H9 (cell line): ENCODE results near the gene RAP1GAP. TPM values are rescaled to one million over a fixed set of nuclear protein-coding genes. Genes with fewer than 3 reads are reported as not detected.

Source experiments
- DNase-seq: peaks from one replicate; pipeline ENCODE4 v3.0.0-alpha.2; 2017
- H2AFZ ChIP-seq: one replicate; pipeline ENCODE4 v1.6.1; 2013; ENCODE audit warnings: mild to moderate bottlenecking, low read length, control low read depth, moderate library complexity
- H2AK5ac ChIP-seq: 2 replicates; pipeline ENCODE4 v1.6.1; 2013; ENCODE audit warnings: low read length, control low read depth, mixed read lengths; ENCODE audit not compliant: insufficient read length
- H2BK120ac ChIP-seq: one replicate; pipeline ENCODE4 v1.6.1; 2013; ENCODE audit warnings: low read depth, mild to moderate bottlenecking, low read length, control low read depth, inconsistent platforms; ENCODE audit not compliant: poor library complexity, severe bottlenecking
- H2BK12ac ChIP-seq: 2 replicates; pipeline ENCODE4 v1.6.1; 2013; ENCODE audit warnings: low read length, control low read depth, mixed read lengths, low read depth; ENCODE audit not compliant: insufficient read length
- H2BK15ac ChIP-seq: 2 replicates; pipeline ENCODE4 v1.6.1; 2013; ENCODE audit warnings: low read depth, low read length, control low read depth
- H2BK20ac ChIP-seq: one replicate; pipeline ENCODE4 v1.6.1; 2013; ENCODE audit warnings: low read depth, mild to moderate bottlenecking, low read length, control low read depth, inconsistent platforms; ENCODE audit not compliant: poor library complexity, severe bottlenecking
- H2BK5ac ChIP-seq: 2 replicates; pipeline ENCODE4 v1.6.1; 2013; ENCODE audit warnings: low read length, control low read depth, mixed read lengths; ENCODE audit not compliant: insufficient read length
- H3K14ac ChIP-seq: 2 replicates; pipeline ENCODE4 v1.6.1; 2013; ENCODE audit warnings: low read length, control low read depth; ENCODE audit not compliant: insufficient read depth
- H3K18ac ChIP-seq: 2 replicates; pipeline ENCODE4 v1.6.1; 2013; ENCODE audit warnings: low read depth, mild to moderate bottlenecking, mixed read lengths, low read length, control low read depth; ENCODE audit not compliant: insufficient read length
- H3K23ac ChIP-seq: 2 replicates; pipeline ENCODE4 v1.6.1; 2013; ENCODE audit warnings: low read length, control low read depth, mixed read lengths, low read depth; ENCODE audit not compliant: insufficient read length
- H3K23me2 ChIP-seq: 2 replicates; pipeline ENCODE4 v1.6.1; 2013; ENCODE audit warnings: low read depth, mild to moderate bottlenecking, mixed read lengths, low read length, control low read depth; ENCODE audit not compliant: insufficient read length, poor library complexity, severe bottlenecking
- H3K27ac ChIP-seq: 2 replicates; pipeline ENCODE4 v1.5.1; 2013; ENCODE audit warnings: low read length, control low read depth, mixed read lengths, low read depth; ENCODE audit not compliant: insufficient read length
- H3K27me3 ChIP-seq: 2 replicates; pipeline ENCODE4 v1.6.1; 2013; ENCODE audit warnings: low read length, control low read depth, inconsistent platforms; ENCODE audit not compliant: insufficient read depth
- H3K4ac ChIP-seq: 2 replicates; pipeline ENCODE4 v1.6.1; 2013; ENCODE audit warnings: low read depth, mild to moderate bottlenecking, control low read depth, inconsistent platforms, low read length, moderate library complexity
- H3K4me1 ChIP-seq: 2 replicates; pipeline ENCODE4 v1.6.1; 2013; ENCODE audit warnings: low read length, control low read depth, inconsistent platforms; ENCODE audit not compliant: insufficient read depth
- H3K4me2 ChIP-seq: 2 replicates; pipeline ENCODE4 v1.6.1; 2013; ENCODE audit warnings: low read length, control low read depth, mixed read lengths; ENCODE audit not compliant: insufficient read length, insufficient read depth
- H3K56ac ChIP-seq: 2 replicates; pipeline ENCODE4 v1.6.1; 2013; ENCODE audit warnings: low read depth, mild to moderate bottlenecking, mixed read lengths, low read length, control low read depth; ENCODE audit not compliant: insufficient read length
- H3K79me1 ChIP-seq: 2 replicates; pipeline ENCODE4 v1.6.1; 2013; ENCODE audit warnings: low read depth, mild to moderate bottlenecking, moderate library complexity, low read length, control low read depth, inconsistent platforms; ENCODE audit not compliant: insufficient read depth, poor library complexity, severe bottlenecking
- H3K79me2 ChIP-seq: 2 replicates; pipeline ENCODE4 v1.6.1; 2013; ENCODE audit warnings: low read length, control low read depth, inconsistent platforms; ENCODE audit not compliant: insufficient read depth
- H3K9ac ChIP-seq: 2 replicates; pipeline ENCODE4 v1.6.1; 2013; ENCODE audit warnings: low read length, control low read depth, mixed read lengths; ENCODE audit not compliant: insufficient read length; ENCODE audit errors: extremely low read depth
- H3K9me3 ChIP-seq: one replicate; pipeline ENCODE4 v1.6.1; 2013; ENCODE audit warnings: low read depth, low read length, inconsistent platforms; ENCODE audit not compliant: control insufficient read depth
- H3T11ph ChIP-seq: one replicate; pipeline ENCODE4 v1.6.1; 2013; ENCODE audit warnings: mild to moderate bottlenecking, low read length, control low read depth, inconsistent platforms
- H4K20me1 ChIP-seq: one replicate; pipeline ENCODE4 v1.6.1; 2013; ENCODE audit not compliant: control insufficient read depth, insufficient read length, insufficient read depth
- H4K5ac ChIP-seq: 2 replicates; pipeline ENCODE4 v1.6.1; 2013; ENCODE audit warnings: low read depth, mild to moderate bottlenecking, mixed read lengths, low read length, control low read depth; ENCODE audit not compliant: insufficient read length
- H4K8ac ChIP-seq: replicated peaks from 2 replicates; pipeline ENCODE4 v1.6.1; 2013; ENCODE audit warnings: low read length, control low read depth, mixed read lengths, low read depth; ENCODE audit not compliant: insufficient read length
- H4K91ac ChIP-seq: 2 replicates; pipeline ENCODE4 v1.6.1; 2013; ENCODE audit warnings: low read depth, mild to moderate bottlenecking, moderate library complexity, mixed read lengths, low read length, control low read depth; ENCODE audit not compliant: insufficient read length
- H3K27ac Mint-ChIP-seq, 3 experiments: 2 replicates in 2 of 3; 3 replicates in 1 of 3; pipeline ENCODE4 v1.8.0; 2020 to 2021; ENCODE audit warnings: mixed read lengths in 3 of 3, mild to moderate bottlenecking in 1 of 3, moderate library complexity in 1 of 3
- H3K27me3 Mint-ChIP-seq: 2 replicates; pipeline ENCODE4 v1.8.0; 2021; ENCODE audit warnings: low read depth, mild to moderate bottlenecking, moderate library complexity, mixed read lengths
- H3K36me3 Mint-ChIP-seq, 3 experiments: 2 replicates in 2 of 3; 3 replicates in 1 of 3; pipeline ENCODE4 v1.8.0; 2020 to 2021; ENCODE audit warnings: low read depth in 3 of 3, mixed read lengths in 3 of 3; ENCODE audit not compliant: insufficient read depth in 1 of 3
- H3K4me1 Mint-ChIP-seq, 2 experiments: 2 replicates each; pipeline ENCODE4 v1.8.0; 2020; ENCODE audit warnings: mixed read lengths in 2 of 2
- H3K4me3 Mint-ChIP-seq, 2 experiments: 2 replicates in 1 of 2; 3 replicates in 1 of 2; pipeline ENCODE4 v1.8.0; 2020 to 2021; ENCODE audit warnings: mild to moderate bottlenecking in 2 of 2, mixed read lengths in 2 of 2, moderate library complexity in 1 of 2
- H3K9me3 Mint-ChIP-seq, 2 experiments: 2 replicates in 1 of 2; 3 replicates in 1 of 2; pipeline ENCODE4 v1.8.0; 2020; ENCODE audit warnings: mild to moderate bottlenecking in 2 of 2, mixed read lengths in 2 of 2, moderate library complexity in 1 of 2
- CTCF ChIP-seq: fragments of 200-600 bp; sonication (generic); conservative IDR thresholded peaks from 3 replicates; pipeline ENCODE4 v1.8.0; 2021; ENCODE audit warnings: antibody characterized with exemption, mild to moderate bottlenecking
- WGBS: extraction: QIAGEN DNeasy Blood & Tissue Kit; methylation state at CpG from one replicate; pipeline ENCODE4 v1.1.7; 2013; ENCODE audit warnings: missing lambda C conversion rate, low lambda C conversion rate, mixed read lengths; ENCODE audit not compliant: insufficient read length; ENCODE audit errors: extremely low coverage; 5-methylcytosine and 5-hydroxymethylcytosine counted together
- total RNA-seq: library from RNA; stranded (reverse); gene quantifications from 2 replicates; pipeline ENCODE4 v1.2.1, GENCODE V29; 2021

The RAP1GAP gene
- total RNA-seq, 1 experiment from 2014 or later, result 7.9 TPM

- H2BK20ac ChIP-seq, result no peak overlapping the region
- no peak overlapping the region for H3K4ac ChIP-seq
- no peaks in the 10 kb centered on the region; the same call in 1 of the 2 replicates for H3K27me3 Mint-ChIP-seq
- peaks cover 0 to 36% (median 25%) of the 10 kb centered on the region in 3 experiments; a peak in 5 of 7 replicates for H3K36me3 Mint-ChIP-seq
- H3K79me2 ChIP-seq, result no peaks in the 10 kb centered on the region
- no peak overlapping the region for H2BK15ac ChIP-seq
- H3K27me3 ChIP-seq, result no peaks in the 10 kb centered on the region
- H2AK5ac ChIP-seq, result no peak overlapping the region
- H3K18ac ChIP-seq, result no peak overlapping the region
- DNase-seq, result no peak
- no CpG with 5 or more reads among the region's 6 CpGs for WGBS
- no peak overlapping the region for H3K23ac ChIP-seq
- no peak for TF ChIP-seq CTCF
- no peak overlapping the region for H4K5ac ChIP-seq
- H3K9me3 Mint-ChIP-seq, result no peaks in the 10 kb centered on the region
- H2BK120ac ChIP-seq, result no peak overlapping the region
- H2AFZ ChIP-seq, result no peak overlapping the region
- peak overlapping the region in 2 of 3 experiments; percentile 34 to 55; a peak in 1 of 7 replicates for H3K27ac Mint-ChIP-seq
- no peak overlapping the region for H3K27ac ChIP-seq
- no peak overlapping the region for H3K9ac ChIP-seq
- no peak overlapping the region for H2BK5ac ChIP-seq
- no peak overlapping the region for H4K8ac ChIP-seq
- no peak overlapping the region for H3K56ac ChIP-seq
- H3K4me1 Mint-ChIP-seq, result peaks cover 12 to 15% of the 10 kb centered on the region in 2 experiments
- no peaks in the 10 kb centered on the region for H3K4me1 ChIP-seq
- no peak overlapping the region for H3K14ac ChIP-seq
- H3T11ph ChIP-seq, result no peak overlapping the region
- H3K23me2 ChIP-seq, result no peaks in the 10 kb centered on the region
- no peak overlapping the region for H3K4me2 ChIP-seq
- no peak overlapping the region for H2BK12ac ChIP-seq
- H4K91ac ChIP-seq, result no peak overlapping the region
- no peaks in the 10 kb centered on the region for H3K9me3 ChIP-seq
- H3K79me1 ChIP-seq, result no peaks in the 10 kb centered on the region
- no peaks in the 10 kb centered on the region for H4K20me1 ChIP-seq
- H3K4me3 Mint-ChIP-seq, result no peak overlapping the region
Measured at GRCh38 chr1:21677168-21677567, 8.0 kb upstream of the RAP1GAP start.
